Epithelial cell of esophagus (primary cell): ENCODE results near the gene PELI2.
"Not testable (repeated sequence)": the region's sequence is repeated elsewhere in the genome, so short reads cannot be mapped to it uniquely, and the experiment has no call there.

Experiments
- DNase-seq: peaks from one replicate; pipeline ENCODE4 v3.0.0; 2010; ENCODE audit warnings: low read depth
- H3K4me3 ChIP-seq: 2 replicates; pipeline ENCODE4 v1.5.1; 2011; ENCODE audit warnings: mild to moderate bottlenecking, low read length, control low read depth
- TF ChIP-seq, protein P1 (sequence below): IDR thresholded peaks from 2 replicates; pipeline ENCODE4 v1.5.1; 2011; ENCODE audit warnings: low read depth, mild to moderate bottlenecking, low read length, control low read depth, inconsistent platforms; ENCODE audit not compliant: insufficient read depth; ENCODE audit errors: missing control alignments

The PELI2 gene

DNA sequence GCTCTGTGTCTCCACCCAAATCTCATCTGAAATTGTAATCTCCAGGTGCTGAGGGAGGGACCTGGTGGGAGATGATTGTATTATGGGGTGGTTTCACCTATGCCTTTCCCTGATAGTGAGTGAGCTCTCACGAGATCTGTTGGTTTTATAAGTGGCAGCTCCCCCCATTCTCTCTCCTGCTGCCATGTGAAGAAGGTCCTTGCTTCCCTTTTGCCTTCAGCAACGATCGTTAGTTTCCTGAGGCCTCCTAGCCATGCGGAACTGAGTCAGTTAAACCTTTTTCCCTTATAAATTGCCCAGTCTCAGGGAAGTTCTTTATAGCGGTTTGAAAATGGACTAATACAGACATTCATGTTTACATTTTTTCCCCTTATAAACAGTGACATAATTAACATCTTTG, 36.1 kb downstream of the PELI2 start:
- TF ChIP-seq, protein P1, sequence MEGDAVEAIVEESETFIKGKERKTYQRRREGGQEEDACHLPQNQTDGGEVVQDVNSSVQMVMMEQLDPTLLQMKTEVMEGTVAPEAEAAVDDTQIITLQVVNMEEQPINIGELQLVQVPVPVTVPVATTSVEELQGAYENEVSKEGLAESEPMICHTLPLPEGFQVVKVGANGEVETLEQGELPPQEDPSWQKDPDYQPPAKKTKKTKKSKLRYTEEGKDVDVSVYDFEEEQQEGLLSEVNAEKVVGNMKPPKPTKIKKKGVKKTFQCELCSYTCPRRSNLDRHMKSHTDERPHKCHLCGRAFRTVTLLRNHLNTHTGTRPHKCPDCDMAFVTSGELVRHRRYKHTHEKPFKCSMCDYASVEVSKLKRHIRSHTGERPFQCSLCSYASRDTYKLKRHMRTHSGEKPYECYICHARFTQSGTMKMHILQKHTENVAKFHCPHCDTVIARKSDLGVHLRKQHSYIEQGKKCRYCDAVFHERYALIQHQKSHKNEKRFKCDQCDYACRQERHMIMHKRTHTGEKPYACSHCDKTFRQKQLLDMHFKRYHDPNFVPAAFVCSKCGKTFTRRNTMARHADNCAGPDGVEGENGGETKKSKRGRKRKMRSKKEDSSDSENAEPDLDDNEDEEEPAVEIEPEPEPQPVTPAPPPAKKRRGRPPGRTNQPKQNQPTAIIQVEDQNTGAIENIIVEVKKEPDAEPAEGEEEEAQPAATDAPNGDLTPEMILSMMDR: no peak
- no peak for DNase-seq
- no peak overlapping the region for H3K4me3 ChIP-seq

DNA sequence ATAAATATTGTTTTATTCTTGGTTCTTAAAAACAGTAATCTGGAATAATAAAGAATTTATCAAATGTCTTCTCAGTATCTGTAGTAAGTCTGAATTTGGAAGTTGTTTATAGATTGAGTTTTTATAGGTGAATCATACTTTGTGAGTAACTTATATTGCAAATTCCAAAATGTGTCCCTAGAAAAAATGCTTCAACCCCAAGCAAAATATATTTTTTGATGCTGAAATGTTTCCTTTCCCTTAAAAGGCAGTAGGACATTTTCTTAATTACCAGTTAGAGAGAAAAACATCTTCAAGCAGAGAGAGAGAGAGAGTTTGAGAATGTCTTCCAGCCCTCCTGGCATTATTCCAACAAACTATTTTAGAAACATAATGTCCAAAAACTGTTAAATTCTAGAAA, 37.9 kb downstream of the PELI2 start:
- H3K4me3 ChIP-seq: no peak overlapping the region
- TF ChIP-seq, protein P1: no peak
- DNase-seq: no peak

DNA sequence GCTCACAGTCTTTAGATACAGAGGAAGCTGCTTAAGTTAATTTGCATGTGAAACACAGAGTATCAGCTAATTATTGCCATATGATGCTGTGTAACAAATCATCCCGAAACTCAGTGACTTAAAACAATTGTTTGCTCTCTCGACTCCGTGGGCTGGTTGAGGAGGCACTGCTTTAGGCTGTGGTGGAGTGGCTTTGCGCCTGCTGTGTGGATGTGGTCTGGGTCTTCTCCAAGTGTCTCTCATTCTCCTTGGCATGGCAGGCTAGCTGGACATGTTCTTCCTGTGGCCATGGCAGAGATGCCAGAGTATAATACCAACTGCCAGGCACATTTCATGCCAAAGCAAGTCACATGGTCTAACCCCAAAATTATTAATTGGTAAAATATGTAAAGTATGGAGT, 40.9 kb downstream of the PELI2 start:
- TF ChIP-seq, protein P1: no peak
- H3K4me3 ChIP-seq: no peak overlapping the region

DNA sequence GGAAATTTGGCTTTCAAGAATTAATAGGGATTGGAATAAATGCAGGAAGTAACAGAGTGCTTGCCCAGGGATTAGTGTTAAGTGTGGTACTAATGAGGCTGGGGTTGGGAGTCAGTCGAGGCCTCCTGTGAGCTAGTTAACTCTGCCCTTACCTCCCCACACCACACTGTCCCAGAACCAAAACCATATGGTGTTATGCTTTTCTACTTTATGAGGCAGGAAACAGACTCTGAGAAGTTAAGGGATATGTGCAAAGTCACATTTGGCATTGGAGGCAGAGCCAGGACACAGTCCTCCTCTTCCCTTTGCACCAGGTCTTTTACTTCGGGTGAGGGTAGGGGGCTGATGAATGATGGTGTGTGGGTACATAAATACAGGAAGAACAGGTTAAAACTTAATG, 41.9 kb downstream of the PELI2 start:
- TF ChIP-seq, protein P1: no peak

More for the DNA sequence above, 40.9 kb downstream of the PELI2 start:
- no peak for DNase-seq

DNA sequence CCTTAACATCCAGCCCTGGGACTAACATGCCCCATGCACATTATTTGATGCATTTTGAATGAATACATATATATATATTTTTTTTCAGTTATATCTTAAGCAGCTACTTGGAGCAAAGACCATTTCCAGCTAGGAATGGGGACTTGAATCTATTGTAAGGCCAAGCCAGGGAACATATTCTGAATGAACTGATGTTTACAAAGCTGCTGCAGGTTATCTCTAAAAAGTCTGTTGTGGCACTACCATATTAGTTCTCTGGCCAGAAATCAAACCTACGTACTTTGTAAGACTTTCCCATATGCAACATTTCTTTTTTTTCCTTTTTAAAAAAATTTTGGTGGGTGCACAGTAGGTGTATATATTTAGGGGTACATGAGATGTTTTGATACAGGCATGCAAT, 43.4 kb downstream of the PELI2 start:
- H3K4me3 ChIP-seq: no peak overlapping the region
- DNase-seq: no peak
- TF ChIP-seq, protein P1: no peak

More for the DNA sequence above, 41.9 kb downstream of the PELI2 start:
- DNase-seq: no peak
- no peak overlapping the region for H3K4me3 ChIP-seq

DNA sequence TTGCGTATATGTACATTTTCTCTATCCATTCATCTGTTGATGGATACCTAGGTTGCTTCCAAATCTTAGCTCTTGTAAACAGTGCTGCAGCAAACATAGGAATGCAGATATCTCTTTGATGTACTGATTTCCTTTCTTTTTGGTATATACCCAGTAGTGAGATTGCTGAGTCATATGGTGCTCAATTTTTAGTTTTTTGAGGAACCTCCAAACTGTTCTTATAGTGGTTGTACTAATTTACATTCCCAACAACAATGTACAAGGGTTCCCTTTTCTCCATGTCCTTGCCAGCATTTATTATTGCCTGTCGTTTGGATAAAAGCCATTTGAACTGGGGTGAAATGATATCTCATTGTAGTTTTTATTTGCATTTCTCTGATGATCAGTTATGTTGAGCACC, 44.3 kb downstream of the PELI2 start:
- H3K4me3 ChIP-seq: no peak overlapping the region
- TF ChIP-seq, protein P1: no peak
- no peak for DNase-seq

DNA sequence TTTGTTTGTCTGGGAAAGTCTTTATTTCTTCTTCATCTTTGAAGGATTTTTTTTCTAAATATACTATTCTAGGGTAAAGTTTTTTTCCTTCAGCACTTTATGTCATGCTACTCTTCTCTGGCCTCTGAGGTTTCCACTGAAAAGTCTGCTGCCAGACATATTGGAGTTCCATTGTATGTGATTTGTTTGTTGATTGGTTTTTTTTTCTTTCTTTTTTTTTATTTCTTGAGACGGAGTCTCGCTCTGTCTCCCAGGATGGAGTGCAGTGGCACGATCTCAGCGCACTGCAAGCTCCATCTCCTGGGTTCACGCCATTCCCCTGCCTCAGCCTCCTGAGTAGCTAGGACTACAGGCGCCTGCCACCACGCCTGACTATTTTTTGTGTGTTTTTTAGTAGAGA, 48.4 kb downstream of the PELI2 start:
- not testable (repeated sequence) for DNase-seq

More for the DNA sequence above, 48.4 kb downstream of the PELI2 start:
- not testable (repeated sequence) for H3K4me3 ChIP-seq
